Activated CD8-positive, alpha-beta T cell treated with anti-CD3 and anti-CD28 coated beads, Interleukin-2, amount 10 ng/mL, durations not matched to agents 7 days and 5 days (primary cell): Measurements from ENCODE around the gene FRMPD4. TPM values are rescaled to one million over a fixed set of nuclear protein-coding genes. Genes with fewer than 3 reads are reported as not detected.

Source experiments
- ATAC-seq: fragments of 150-1000 bp; cut with Tn5 transposase; one replicate; pipeline ENCODE4 v1.10.0; 2021; ENCODE audit warnings: moderate library complexity
- CTCF ChIA-PET: fragments of 350-600 bp; sonication (Branson Sonifier 250); formaldehyde crosslinking; loops from one replicate; lab custom pipeline; 2021; ENCODE audit warnings: antibody characterized with exemption; lab: Charles Lee
- POLR2A ChIA-PET: fragments of 350-600 bp; sonication (Branson Sonifier 250); formaldehyde crosslinking; loops from one replicate; lab custom pipeline; 2021; ENCODE audit warnings: antibody characterized with exemption; lab: Charles Lee
- DNase-seq: peaks from one replicate; pipeline ENCODE4 v3.0.0-alpha.2; 2020
- H3K27ac Mint-ChIP-seq: one replicate; pipeline ENCODE4 v1.8.0; 2021; ENCODE audit warnings: mild to moderate bottlenecking, mixed read lengths
- H3K27me3 Mint-ChIP-seq: one replicate; pipeline ENCODE4 v1.8.0; 2021; ENCODE audit warnings: low read depth, mixed read lengths
- H3K36me3 Mint-ChIP-seq: one replicate; pipeline ENCODE4 v1.8.0; 2021; ENCODE audit warnings: low read depth, mixed read lengths
- H3K4me1 Mint-ChIP-seq: one replicate; pipeline ENCODE4 v1.8.0; 2021; ENCODE audit warnings: low read depth, mixed read lengths
- H3K4me3 Mint-ChIP-seq: one replicate; pipeline ENCODE4 v1.8.0; 2021; ENCODE audit warnings: mild to moderate bottlenecking, mixed read lengths
- H3K9me3 Mint-ChIP-seq: one replicate; pipeline ENCODE4 v1.8.0; 2022; ENCODE audit warnings: mixed read lengths; ENCODE audit not compliant: insufficient read depth
- total RNA-seq, 2 experiments: library from RNA; stranded (reverse); gene quantifications; one replicate each; pipeline ENCODE4 v1.2.3, GENCODE V29; 2021

Gene FRMPD4
- total RNA-seq, 2 experiments from 2014 or later = not detected

GRCh38 chrX:12309744-12310076 lies 171.4 kb downstream of the FRMPD4 start:
- ATAC-seq (no peak), DNase-seq (no peak)
- no peak overlapping the region for H3K4me3 Mint-ChIP-seq
- no peaks in the 10 kb centered on the region for H3K27me3 Mint-ChIP-seq
- H3K27ac Mint-ChIP-seq = no peak overlapping the region
- no peaks in the 10 kb centered on the region for H3K4me1 Mint-ChIP-seq
- ChIA-PET POLR2A (no interaction called here), CTCF (no interaction called here)
- no peaks in the 10 kb centered on the region for H3K9me3 Mint-ChIP-seq
- H3K36me3 Mint-ChIP-seq = no peaks in the 10 kb centered on the region

GRCh38 chrX:12314651-12315050 lies 176.4 kb downstream of the FRMPD4 start:
- H3K9me3 Mint-ChIP-seq = no peaks in the 10 kb centered on the region
- no peak for ATAC-seq
- DNase-seq = no peak
- H3K27me3 Mint-ChIP-seq = no peaks in the 10 kb centered on the region
- POLR2A ChIA-PET = no interaction called here
- no peaks in the 10 kb centered on the region for H3K4me1 Mint-ChIP-seq
- H3K4me3 Mint-ChIP-seq = no peak overlapping the region
- H3K27ac Mint-ChIP-seq = no peak overlapping the region
- CTCF ChIA-PET = no interaction called here
- H3K36me3 Mint-ChIP-seq = no peaks in the 10 kb centered on the region

- H3K27me3 Mint-ChIP-seq = no peaks in the 10 kb centered on the region
- no peak overlapping the region for H3K4me3 Mint-ChIP-seq
- H3K36me3 Mint-ChIP-seq = no peaks in the 10 kb centered on the region
- no peak overlapping the region for H3K27ac Mint-ChIP-seq
- no peaks in the 10 kb centered on the region for H3K9me3 Mint-ChIP-seq
- no peak for DNase-seq
- no peaks in the 10 kb centered on the region for H3K4me1 Mint-ChIP-seq
- POLR2A ChIA-PET = no interaction called here
- no peak for ATAC-seq
- CTCF ChIA-PET = no interaction called here
Observed at GRCh38 chrX:12315526-12315925, 177.3 kb downstream of the FRMPD4 start.

GRCh38 chrX:12319003-12319519 lies 180.8 kb downstream of the FRMPD4 start:
- DNase-seq (no peak), ATAC-seq (no peak)
- no peaks in the 10 kb centered on the region for H3K4me1 Mint-ChIP-seq
- no peak overlapping the region for H3K4me3 Mint-ChIP-seq
- ChIA-PET POLR2A (no interaction called here), CTCF (no interaction called here)
- no peak overlapping the region for H3K27ac Mint-ChIP-seq
- H3K27me3 Mint-ChIP-seq = no peaks in the 10 kb centered on the region
- H3K36me3 Mint-ChIP-seq = no peaks in the 10 kb centered on the region
- no peaks in the 10 kb centered on the region for H3K9me3 Mint-ChIP-seq

GRCh38 chrX:12319992-12320391 lies 181.7 kb downstream of the FRMPD4 start:
- Mint-ChIP-seq H3K27ac (no peak overlapping the region), H3K4me1 (no peaks in the 10 kb centered on the region), H3K4me3 (no peak overlapping the region), H3K27me3 (no peaks in the 10 kb centered on the region), H3K36me3 (no peaks in the 10 kb centered on the region), H3K9me3 (no peaks in the 10 kb centered on the region)
- POLR2A ChIA-PET = no interaction called here
- CTCF ChIA-PET = no interaction called here
- ATAC-seq (no peak), DNase-seq (no peak)

GRCh38 chrX:12322031-12322430 lies 183.8 kb downstream of the FRMPD4 start:
- DNase-seq (no peak), ATAC-seq (no peak)
- POLR2A ChIA-PET = no interaction called here
- H3K9me3 Mint-ChIP-seq = no peaks in the 10 kb centered on the region
- no peaks in the 10 kb centered on the region for H3K36me3 Mint-ChIP-seq
- H3K27ac Mint-ChIP-seq = no peak overlapping the region
- H3K4me3 Mint-ChIP-seq = no peak overlapping the region
- no peaks in the 10 kb centered on the region for H3K4me1 Mint-ChIP-seq
- H3K27me3 Mint-ChIP-seq = no peaks in the 10 kb centered on the region
- CTCF ChIA-PET = interaction anchor here (1.1 kb wide), 1 partner anchor 9 kb away, joined by 3 read pairs; no protein-coding TSS in a partner anchor

- H3K27me3 Mint-ChIP-seq = no peaks in the 10 kb centered on the region
- H3K4me1 Mint-ChIP-seq = no peaks in the 10 kb centered on the region
- ATAC-seq = no peak
- no peaks in the 10 kb centered on the region for H3K36me3 Mint-ChIP-seq
- H3K4me3 Mint-ChIP-seq = no peak overlapping the region
- no peak for DNase-seq
- ChIA-PET CTCF (no interaction called here), POLR2A (no interaction called here)
- H3K27ac Mint-ChIP-seq = no peak overlapping the region
- H3K9me3 Mint-ChIP-seq = no peaks in the 10 kb centered on the region
Observed at GRCh38 chrX:12325171-12325570, 186.9 kb downstream of the FRMPD4 start.

- Mint-ChIP-seq H3K4me1 (no peaks in the 10 kb centered on the region), H3K4me3 (no peak overlapping the region), H3K27ac (no peak overlapping the region), H3K36me3 (no peaks in the 10 kb centered on the region), H3K27me3 (no peaks in the 10 kb centered on the region), H3K9me3 (no peaks in the 10 kb centered on the region)
- POLR2A ChIA-PET = no interaction called here
- ATAC-seq (no peak), DNase-seq (no peak)
- CTCF ChIA-PET = no interaction called here
Observed at GRCh38 chrX:12327836-12328235, 189.6 kb downstream of the FRMPD4 start.

- Mint-ChIP-seq H3K4me3 (no peak overlapping the region), H3K4me1 (no peaks in the 10 kb centered on the region), H3K27me3 (no peaks in the 10 kb centered on the region), H3K9me3 (no peaks in the 10 kb centered on the region), H3K27ac (no peak overlapping the region), H3K36me3 (no peaks in the 10 kb centered on the region)
- DNase-seq = no peak
- ATAC-seq = no peak
- POLR2A ChIA-PET = no interaction called here
- CTCF ChIA-PET = no interaction called here
Observed at GRCh38 chrX:12329476-12329875, 191.2 kb downstream of the FRMPD4 start.

GRCh38 chrX:12330841-12331240 lies 192.6 kb downstream of the FRMPD4 start:
- H3K9me3 Mint-ChIP-seq = no peaks in the 10 kb centered on the region
- no peak for ATAC-seq
- no peak overlapping the region for H3K27ac Mint-ChIP-seq
- no peak for DNase-seq
- ChIA-PET POLR2A (no interaction called here), CTCF (interaction anchor here (1.2 kb wide), 1 partner anchor 9 kb away, joined by 3 read pairs; no protein-coding TSS in a partner anchor)
- no peaks in the 10 kb centered on the region for H3K4me1 Mint-ChIP-seq
- H3K27me3 Mint-ChIP-seq = no peaks in the 10 kb centered on the region
- no peak overlapping the region for H3K4me3 Mint-ChIP-seq
- no peaks in the 10 kb centered on the region for H3K36me3 Mint-ChIP-seq

- Mint-ChIP-seq H3K36me3 (no peaks in the 10 kb centered on the region), H3K27ac (no peak overlapping the region), H3K9me3 (no peaks in the 10 kb centered on the region), H3K4me1 (no peaks in the 10 kb centered on the region), H3K4me3 (no peak overlapping the region), H3K27me3 (no peaks in the 10 kb centered on the region)
- ChIA-PET POLR2A (no interaction called here), CTCF (no interaction called here)
- DNase-seq (no peak), ATAC-seq (no peak)
Observed at GRCh38 chrX:12332786-12333347, 194.6 kb downstream of the FRMPD4 start.

- no peaks in the 10 kb centered on the region for H3K4me1 Mint-ChIP-seq
- H3K27ac Mint-ChIP-seq = no peak overlapping the region
- no peaks in the 10 kb centered on the region for H3K36me3 Mint-ChIP-seq
- no peak overlapping the region for H3K4me3 Mint-ChIP-seq
- ChIA-PET POLR2A (no interaction called here), CTCF (no interaction called here)
- no peaks in the 10 kb centered on the region for H3K27me3 Mint-ChIP-seq
- H3K9me3 Mint-ChIP-seq = no peaks in the 10 kb centered on the region
- DNase-seq (no peak), ATAC-seq (no peak)
Observed at GRCh38 chrX:12339921-12340320, 201.6 kb downstream of the FRMPD4 start.

- DNase-seq = no peak
- no peaks in the 10 kb centered on the region for H3K27me3 Mint-ChIP-seq
- ChIA-PET CTCF (no interaction called here), POLR2A (no interaction called here)
- ATAC-seq = no peak
- no peaks in the 10 kb centered on the region for H3K9me3 Mint-ChIP-seq
- no peak overlapping the region for H3K4me3 Mint-ChIP-seq
- H3K4me1 Mint-ChIP-seq = no peaks in the 10 kb centered on the region
- H3K27ac Mint-ChIP-seq = no peak overlapping the region
- no peaks in the 10 kb centered on the region for H3K36me3 Mint-ChIP-seq
Observed at GRCh38 chrX:12344954-12345353, 206.7 kb downstream of the FRMPD4 start.
